ENCODE measurements around the gene LRRC57. TPM values are rescaled to one million over a fixed set of nuclear protein-coding genes. Genes with fewer than 3 reads are reported as not detected.

LRRC57 gene
- total RNA-seq, 1 donor from 2014 or later, result 14.7 TPM

DNA sequence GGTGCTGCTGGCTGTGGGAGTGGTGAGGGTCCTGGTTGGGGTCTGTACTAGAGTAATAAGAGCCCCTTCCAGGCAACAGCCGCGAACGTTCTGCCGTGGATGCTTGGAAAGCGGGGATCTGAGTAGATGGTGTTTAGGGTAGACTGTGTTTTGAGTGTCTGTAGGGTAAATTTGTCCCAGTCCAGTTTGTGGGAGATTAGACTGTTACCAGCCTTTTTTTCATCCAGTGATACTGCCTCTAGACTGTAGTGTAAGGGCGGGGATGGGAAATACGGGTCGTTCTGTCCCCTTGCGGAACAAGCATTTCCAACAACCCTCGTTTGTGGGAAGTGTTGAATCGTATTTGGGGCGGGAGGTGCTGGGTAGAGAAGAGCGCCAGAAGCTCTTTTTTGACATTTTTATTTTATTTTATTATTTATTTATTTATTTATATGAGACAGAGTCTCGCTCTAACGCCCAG, 469 bp upstream of the LRRC57 start:
- no peak for DNase-seq (ENCODE audit: low read depth)
- TF ChIP-seq, protein P1, sequence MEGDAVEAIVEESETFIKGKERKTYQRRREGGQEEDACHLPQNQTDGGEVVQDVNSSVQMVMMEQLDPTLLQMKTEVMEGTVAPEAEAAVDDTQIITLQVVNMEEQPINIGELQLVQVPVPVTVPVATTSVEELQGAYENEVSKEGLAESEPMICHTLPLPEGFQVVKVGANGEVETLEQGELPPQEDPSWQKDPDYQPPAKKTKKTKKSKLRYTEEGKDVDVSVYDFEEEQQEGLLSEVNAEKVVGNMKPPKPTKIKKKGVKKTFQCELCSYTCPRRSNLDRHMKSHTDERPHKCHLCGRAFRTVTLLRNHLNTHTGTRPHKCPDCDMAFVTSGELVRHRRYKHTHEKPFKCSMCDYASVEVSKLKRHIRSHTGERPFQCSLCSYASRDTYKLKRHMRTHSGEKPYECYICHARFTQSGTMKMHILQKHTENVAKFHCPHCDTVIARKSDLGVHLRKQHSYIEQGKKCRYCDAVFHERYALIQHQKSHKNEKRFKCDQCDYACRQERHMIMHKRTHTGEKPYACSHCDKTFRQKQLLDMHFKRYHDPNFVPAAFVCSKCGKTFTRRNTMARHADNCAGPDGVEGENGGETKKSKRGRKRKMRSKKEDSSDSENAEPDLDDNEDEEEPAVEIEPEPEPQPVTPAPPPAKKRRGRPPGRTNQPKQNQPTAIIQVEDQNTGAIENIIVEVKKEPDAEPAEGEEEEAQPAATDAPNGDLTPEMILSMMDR (conservative IDR thresholded peaks at IDR 0.05; ENCODE audit: low read depth, low read length), result no peak
- H3K4me3 ChIP-seq (ENCODE audit: low read depth, low read length), result peak overlapping the region; percentile 97

DNA sequence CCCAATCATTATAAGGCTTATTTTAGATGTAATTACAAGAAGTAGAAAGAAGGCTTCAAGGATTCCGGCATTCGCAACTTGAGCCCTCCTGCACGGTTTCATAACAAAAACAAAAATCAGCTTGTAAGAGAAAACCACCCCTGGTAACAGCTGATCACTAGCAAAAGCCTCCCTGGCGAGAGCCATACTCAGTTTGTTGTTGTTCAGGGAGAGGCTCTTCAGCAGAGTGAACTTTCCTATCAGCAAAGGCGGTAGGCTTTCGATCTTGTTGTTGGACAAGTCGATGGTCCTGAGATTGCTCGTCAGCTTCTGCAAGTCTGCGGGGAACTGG, 710 bp downstream of the LRRC57 start:
- TF ChIP-seq, protein P1 (conservative IDR thresholded peaks at IDR 0.05; ENCODE audit: low read depth, low read length), result no peak

DNA sequence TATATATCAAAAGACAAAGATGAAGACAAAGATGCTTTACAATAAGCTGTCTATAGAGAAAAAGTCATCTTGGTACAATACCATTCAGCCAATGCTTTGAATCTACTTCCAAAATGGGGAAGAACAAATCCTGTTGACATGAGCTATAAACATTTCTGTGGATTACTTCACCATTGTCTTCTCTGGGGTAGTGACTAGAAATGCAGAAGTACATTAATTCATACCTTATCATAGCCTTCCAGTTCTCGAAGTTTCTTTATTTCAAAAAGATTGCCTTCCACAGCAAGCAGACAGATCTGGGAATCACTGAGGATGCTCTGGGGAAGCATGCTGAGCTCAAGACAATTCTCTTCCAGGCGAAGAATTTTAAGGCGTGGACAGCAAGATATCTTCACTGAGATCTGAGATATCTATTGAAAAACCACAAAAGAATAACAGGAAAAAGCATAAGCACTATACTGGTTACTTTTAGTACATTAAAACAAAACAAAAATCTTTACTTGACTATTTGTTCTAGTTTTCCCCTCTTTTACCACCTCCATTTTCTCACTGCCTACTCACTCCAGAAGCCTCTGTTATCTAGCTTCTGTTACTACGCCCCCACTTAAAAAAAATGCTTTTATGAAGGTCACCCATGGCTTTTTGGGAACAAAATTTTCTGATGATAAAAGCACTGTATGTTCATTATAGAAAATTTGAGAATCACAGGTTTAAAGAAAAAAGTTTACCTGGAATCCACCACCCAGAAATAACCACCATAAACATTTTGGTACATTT, 3.6 kb downstream of the LRRC57 start:
- TF ChIP-seq, protein P1 (conservative IDR thresholded peaks at IDR 0.05; ENCODE audit: low read depth, low read length), result no peak
- H3K4me3 ChIP-seq (ENCODE audit: low read depth, low read length), result no peak overlapping the region
- DNase-seq (ENCODE audit: low read depth), result no peak

More for the DNA sequence above, 710 bp downstream of the LRRC57 start:
- no peak for DNase-seq (ENCODE audit: low read depth)
- H3K4me3 ChIP-seq (ENCODE audit: low read depth, low read length), result peak overlapping the region; percentile 97

DNA sequence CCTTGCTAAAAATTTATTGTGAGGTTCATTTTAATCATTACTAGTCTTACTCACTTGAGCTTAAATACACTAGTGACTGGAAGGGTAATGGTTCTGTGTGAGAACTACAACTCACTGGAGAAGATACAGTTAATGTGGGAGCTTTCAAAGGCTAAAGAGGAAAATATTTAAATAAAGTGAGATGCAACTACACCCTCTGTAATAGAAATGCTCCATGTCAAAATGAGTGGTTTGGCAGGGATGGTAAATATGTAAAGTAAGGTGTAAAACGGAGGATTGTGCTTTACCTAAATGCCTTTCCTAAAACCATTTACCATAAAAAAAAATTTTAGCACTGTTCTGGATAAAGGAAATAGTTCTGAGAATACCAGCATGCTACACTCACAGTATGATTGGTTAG, 15.3 kb downstream of the LRRC57 start:
- no peak for DNase-seq (ENCODE audit: low read depth)
- no peak overlapping the region for H3K4me3 ChIP-seq (ENCODE audit: low read depth, low read length)
- TF ChIP-seq, protein P1 (conservative IDR thresholded peaks at IDR 0.05; ENCODE audit: low read depth, low read length), result no peak

DNA sequence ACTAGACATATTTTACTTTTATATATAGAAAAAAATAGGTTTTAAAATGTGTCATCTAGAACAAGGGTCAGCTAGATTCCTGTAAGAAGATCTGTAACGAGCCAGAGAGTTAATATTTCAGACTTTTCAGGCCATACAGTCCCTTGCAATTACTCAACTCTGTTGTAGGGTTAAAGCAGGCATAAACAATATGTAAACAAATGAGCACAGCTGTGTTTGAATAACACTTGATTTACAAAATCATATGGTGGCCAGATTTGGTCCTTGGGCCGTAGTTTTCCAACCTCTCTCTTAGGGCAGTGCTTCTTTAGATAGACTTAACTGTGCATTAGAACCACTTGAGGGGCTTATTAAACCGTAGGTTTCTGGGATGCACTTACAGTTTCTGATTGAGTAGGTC, 19.6 kb downstream of the LRRC57 start:
- no peak overlapping the region for H3K4me3 ChIP-seq (ENCODE audit: low read depth, low read length)
- TF ChIP-seq, protein P1 (conservative IDR thresholded peaks at IDR 0.05; ENCODE audit: low read depth, low read length), result no peak
- DNase-seq (ENCODE audit: low read depth), result no peak

GRCh38 chr15:42523331-42523730, 25.3 kb downstream of the LRRC57 start:
- DNase-seq (ENCODE audit: low read depth), result no peak
- TF ChIP-seq, protein P1 (conservative IDR thresholded peaks at IDR 0.05; ENCODE audit: low read depth, low read length), result no peak
- H3K4me3 ChIP-seq (ENCODE audit: low read depth, low read length), result no peak overlapping the region

DNA sequence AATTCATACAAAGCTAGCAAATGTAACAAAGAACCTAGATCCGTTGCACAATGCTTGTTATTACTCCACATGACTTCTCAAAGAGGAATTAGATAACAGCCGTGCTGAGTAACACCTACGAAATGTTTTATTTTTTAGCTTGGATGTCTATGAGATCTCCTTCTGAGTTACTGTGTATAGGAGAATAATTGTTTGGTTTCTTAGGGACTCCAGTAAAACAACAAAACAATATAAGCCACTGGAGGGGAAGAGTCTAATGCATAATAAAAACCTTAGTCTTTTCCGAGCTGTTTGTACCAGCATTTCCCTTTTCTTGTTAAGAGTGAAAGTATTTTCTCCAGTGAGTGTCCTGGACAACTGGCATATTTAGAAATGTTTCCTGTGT, 37.6 kb downstream of the LRRC57 start:
- no peak for DNase-seq (ENCODE audit: low read depth)
- TF ChIP-seq, protein P1 (conservative IDR thresholded peaks at IDR 0.05; ENCODE audit: low read depth, low read length), result no peak
- H3K4me3 ChIP-seq (ENCODE audit: low read depth, low read length), result no peak overlapping the region
